ENCODE data around the gene GPR39.

GPR39 gene

DNA sequence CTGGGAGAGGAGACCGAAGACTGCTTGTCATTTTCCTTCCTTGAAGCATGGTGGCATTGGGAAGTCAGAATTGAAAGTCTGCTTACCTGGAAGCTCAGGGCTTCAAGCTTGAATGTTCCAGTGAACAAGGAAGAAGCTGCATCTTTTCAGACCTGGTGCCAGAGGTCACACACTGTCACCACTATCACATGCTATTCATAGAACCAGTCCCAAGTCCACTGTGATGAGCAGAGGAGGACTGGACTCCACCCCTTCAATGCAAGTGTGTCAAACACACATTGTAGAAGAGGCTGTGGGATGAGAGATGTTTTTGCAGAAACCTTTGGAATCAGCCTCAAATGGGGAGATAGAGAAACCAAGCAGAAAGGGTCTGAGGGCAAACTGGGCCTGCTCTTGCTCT, 172.0 kb downstream of the GPR39 start:
- FAIRE-seq (no peak), DNase-seq (ENCODE audit: extremely low spot score, insufficient read length, low read depth) (no peak)

DNA sequence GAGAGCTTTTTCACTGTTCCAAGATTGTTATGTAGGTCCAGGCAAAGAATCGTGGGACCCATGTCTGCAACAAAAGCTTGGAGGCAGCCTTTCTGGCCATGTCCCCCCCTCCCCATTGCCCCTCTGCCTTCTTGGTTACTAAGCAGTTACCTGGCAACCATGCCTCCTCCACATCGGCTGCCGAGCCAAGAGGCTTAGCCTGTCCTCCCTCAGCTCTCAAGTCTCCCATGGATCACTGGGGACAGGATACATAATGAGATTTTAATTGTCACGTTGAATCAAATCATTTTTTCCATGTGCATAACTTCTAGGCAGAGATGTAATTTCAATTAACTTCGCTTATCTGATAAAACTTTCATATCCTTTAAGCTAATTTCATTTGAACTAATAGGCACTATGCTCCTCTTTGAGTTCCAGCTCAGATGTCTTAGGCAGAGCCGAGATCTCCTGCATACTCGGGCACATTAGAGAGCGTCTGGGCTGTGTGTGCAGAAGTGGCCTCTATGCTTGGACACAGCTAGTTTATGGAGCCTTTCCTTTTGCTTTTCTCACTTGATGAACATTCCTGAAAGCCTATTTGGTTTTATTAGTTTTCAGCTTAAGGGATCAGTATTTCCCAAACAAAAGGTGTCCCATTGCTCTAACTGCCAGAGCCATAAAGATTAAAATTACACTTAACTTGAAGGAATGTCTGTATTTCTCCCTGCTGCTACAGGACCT, 172.7 kb downstream of the GPR39 start:
- no peak for FAIRE-seq
- DNase-seq (ENCODE audit: extremely low spot score, insufficient read length, low read depth) = no peak

DNA sequence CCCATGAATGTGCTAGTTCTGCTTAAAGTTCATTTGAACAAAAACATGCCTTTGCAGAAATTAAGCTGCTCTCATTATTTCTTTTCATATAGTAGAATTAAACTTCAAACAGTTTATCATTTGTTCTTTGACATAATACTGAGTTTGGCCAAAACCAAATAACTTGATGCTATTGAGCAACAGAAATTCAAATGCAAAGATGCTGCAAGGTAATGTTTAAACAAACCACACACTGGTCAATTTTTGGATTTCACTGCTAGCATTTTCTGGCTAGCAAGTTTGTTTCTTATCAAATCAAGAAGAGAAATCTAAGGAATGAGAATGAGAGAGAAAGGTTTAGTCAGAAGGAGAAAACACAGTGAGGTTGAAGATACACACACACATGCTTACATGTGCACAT, 173.4 kb downstream of the GPR39 start:
- no peak for FAIRE-seq
- DNase-seq (ENCODE audit: extremely low spot score, insufficient read length, low read depth) = no peak

DNA sequence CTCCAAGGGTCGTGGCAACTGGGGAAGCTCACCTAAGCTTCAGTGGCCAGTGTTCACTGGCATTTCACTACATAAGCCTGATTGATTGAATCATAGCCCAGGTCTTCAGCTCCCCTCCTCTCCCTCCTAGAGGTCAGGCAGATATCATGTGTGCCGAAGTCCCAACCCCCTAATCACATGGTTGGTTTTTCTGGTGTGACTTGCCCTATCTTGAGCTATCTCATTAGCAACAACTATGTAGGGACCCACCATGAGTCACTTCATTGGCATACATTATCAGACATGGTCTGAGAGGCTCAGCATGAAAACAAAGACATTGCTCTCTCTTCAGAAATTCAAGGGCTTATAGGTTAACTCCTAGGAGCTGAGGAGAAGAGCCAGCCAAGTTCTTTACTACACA, 176.6 kb downstream of the GPR39 start:
- DNase-seq (ENCODE audit: extremely low spot score, insufficient read length, low read depth) (no peak), FAIRE-seq (no peak)

DNA sequence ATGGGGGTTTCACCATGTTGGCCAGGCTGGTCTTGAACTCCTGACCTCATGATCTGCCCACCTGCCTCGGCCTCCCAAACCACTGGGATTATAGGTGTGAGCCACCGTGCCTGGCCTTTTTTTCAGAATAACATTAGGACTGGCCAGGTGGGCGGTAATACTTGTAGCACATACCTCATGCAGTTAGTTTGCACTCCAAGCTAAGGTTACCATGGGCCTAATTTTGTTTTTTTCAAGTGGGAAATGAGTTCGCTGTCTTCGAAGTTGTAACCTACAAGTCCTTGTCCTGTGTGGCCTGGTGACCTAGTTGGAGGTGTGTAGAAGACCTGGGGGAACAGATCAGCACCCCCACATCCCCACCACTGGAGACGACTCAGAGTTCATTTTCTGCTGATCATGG, 178.6 kb downstream of the GPR39 start:
- DNase-seq (ENCODE audit: extremely low spot score, insufficient read length, low read depth) (no peak), FAIRE-seq (no peak)

DNA sequence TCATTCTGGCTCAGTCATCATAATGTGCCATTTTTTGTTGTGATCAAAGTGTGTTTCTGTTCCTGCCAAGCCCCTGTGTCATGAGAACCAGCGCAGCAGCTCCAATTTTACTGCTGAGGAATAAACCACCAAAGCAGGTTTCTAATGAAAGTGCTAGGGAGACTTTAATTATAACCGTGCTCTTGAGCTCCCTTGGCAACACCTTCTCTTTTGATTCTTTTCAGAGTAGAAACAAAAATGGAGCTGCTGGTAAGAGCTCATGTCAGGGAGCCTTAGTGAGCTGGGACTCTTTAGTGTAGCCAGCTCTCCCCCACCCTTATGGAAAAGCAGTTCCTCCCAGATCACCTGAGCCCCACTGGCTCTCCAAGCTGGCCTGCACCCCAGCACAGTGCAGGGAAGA, 179.1 kb downstream of the GPR39 start:
- no peak for FAIRE-seq
- no peak for DNase-seq (ENCODE audit: extremely low spot score, insufficient read length, low read depth)

DNA sequence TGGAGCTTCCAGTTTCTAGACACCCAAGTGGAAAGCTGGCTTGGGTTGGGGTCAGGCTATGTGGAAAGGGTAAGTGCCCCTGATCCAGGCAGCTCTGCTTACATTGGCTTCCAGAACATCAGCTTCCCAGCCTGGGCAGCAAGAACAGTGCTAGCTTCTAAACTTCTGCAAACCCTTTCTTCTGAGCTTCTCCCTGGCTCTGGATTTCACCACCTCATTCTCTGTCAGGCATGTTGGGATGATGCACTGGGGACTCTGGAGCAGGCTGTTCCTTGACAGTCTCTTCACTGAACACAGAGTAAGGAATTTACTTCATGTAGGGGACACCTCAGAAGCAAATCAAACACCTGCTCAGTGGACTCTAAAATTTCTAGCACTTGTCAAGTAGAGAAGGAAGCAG, 180.6 kb downstream of the GPR39 start:
- FAIRE-seq = no peak
- no peak for DNase-seq (ENCODE audit: extremely low spot score, insufficient read length, low read depth)

DNA sequence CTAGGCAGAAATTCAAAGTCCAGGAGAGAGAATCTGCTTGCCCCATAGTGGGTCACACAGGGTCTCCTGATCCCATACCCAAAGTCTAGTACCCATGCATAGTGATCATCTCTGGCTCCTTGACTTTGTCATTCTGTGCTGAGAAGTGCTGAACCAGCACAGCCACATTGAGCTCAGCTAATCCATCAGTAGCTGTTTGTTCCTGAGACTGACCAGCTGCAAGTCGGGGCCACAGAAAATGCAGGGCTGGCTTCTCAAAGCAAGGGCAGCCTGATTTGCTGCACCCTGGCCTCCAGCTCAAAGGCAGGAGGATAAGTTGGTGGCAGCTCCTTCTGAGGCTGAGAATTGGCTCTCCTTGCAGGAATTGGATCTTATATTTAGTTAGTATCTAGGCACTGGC, 181.2 kb downstream of the GPR39 start:
- DNase-seq (ENCODE audit: extremely low spot score, insufficient read length, low read depth) (no peak), FAIRE-seq (no peak)

DNA sequence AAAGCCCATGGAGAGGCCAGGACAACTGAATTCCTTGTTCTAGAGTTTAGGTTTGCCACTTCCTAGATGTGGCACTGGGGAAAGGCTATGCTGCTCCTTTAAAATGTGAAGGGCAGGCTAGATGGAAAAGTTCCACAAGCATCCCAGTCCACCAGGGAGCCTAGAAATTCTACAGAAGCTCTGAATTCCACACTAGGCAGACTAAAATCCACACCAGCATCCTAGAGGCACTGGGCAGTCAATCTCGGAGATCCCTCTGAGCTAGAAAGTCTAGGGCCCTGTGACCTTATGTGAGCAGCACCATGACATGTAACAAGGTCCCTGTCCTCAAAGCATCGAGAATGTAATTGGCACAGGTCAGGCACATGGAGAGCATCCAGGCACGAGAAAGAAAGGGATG, 181.9 kb downstream of the GPR39 start:
- FAIRE-seq = no peak

DNA sequence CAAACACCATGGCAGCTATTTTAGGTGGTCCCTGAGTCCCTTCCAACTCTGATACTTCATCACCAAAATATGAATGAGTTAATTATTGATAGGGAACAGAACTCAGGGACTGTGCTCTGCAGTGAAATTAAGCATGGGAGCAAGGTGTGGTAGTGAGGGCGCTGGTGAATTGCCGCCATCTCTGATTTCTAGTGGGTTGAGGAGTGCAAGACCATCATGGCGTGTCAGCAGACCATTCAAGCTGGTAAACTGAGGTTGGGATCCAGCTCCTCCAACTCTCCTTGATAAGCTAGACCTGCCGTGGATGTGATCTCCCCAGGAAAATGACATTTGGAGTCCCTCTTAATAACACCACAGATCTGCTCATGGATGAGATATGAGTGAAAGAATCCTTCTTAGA, 183.0 kb downstream of the GPR39 start:
- DNase-seq (ENCODE audit: extremely low spot score, insufficient read length, low read depth) (no peak), FAIRE-seq (no peak)

More for the DNA sequence above, 181.9 kb downstream of the GPR39 start:
- no peak for DNase-seq (ENCODE audit: extremely low spot score, insufficient read length, low read depth)

DNA sequence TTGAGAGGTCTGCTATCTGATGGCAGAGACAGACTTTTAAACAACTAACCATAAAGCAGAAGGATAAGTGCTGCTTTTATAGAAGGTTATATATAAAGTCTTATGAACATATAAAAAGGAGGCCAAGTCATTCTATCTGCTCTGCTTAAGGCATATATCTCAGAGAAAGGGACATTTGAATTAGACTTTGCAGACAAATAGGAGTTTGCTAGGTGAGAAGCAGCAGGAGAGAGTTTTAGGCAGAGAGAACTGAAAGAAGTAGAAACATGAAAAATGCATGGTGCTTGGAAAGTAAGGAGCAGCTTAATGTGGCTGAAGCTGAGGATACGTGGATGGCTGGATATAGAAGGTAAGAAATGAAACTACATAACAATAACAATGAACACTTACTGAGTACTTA, 188.0 kb downstream of the GPR39 start:
- DNase-seq (ENCODE audit: extremely low spot score, insufficient read length, low read depth) (no peak), FAIRE-seq (no peak)

DNA sequence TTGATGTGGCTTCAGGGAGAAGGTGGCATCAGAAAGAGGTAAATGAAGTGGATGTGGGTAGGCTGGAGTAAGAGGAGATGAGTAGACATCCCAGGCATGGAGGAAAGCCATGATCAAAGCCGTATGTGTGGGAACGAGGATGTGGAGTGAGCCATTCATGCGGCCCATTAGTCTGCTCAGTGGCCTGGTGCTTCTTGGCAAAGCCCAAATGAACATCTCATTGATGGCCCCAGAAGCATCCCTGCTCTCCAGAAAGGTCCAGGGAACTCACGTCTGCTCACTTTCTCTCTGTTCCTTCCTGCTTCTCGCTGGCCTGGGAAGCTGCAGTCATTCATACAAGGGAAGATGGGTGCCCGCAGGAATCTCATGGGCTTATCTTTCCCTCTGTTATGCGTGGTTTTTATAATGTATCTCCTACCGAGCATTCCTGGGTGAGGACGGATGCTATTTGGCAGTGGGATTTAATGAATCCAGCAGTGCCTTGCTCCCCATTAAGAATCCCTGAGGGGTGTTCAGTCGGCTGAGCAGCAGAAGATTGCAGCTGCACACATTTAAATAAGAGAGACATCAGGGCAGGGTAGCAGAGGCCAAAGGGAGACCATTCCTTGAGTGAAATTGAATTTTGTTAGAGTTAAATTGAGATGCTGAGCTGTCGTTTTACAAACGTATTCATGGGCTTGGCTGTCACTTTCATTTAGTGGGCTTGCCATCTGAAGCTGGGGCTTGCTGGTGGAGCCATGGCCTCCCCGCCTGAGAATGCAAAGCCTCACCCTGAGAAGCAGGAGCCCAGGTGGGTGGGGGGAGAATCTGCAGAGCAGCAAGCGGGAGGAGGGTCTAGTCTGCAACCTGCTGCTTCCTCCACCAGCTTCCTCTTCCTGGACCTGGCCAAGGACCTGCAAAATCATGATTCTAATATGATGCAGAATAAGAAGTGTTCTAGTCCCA, 188.9 kb downstream of the GPR39 start:
- DNase-seq (ENCODE audit: extremely low spot score, insufficient read length, low read depth) (no peak), FAIRE-seq (no peak)

DNA sequence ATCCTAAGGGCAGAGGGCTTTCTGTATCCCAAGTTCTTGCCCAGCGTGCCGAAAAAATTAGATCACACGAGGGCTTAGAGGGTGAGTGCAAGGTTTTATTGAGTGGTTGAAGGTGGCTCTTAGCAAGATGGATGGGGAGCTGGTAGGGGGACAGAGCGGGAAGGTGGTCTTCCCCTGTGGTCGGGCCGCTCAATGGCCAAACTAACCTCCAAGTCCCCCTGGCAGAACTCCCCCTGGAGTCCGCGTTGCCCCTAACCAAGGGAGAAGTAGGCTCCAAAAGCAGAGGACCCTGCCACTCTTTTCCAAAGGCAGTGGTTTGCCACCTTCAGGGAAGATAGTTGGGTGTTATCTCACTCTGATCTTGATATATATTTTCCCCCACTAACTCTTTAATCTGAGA, 190.0 kb downstream of the GPR39 start:
- no peak for FAIRE-seq
- DNase-seq (ENCODE audit: extremely low spot score, insufficient read length, low read depth) = no peak

DNA sequence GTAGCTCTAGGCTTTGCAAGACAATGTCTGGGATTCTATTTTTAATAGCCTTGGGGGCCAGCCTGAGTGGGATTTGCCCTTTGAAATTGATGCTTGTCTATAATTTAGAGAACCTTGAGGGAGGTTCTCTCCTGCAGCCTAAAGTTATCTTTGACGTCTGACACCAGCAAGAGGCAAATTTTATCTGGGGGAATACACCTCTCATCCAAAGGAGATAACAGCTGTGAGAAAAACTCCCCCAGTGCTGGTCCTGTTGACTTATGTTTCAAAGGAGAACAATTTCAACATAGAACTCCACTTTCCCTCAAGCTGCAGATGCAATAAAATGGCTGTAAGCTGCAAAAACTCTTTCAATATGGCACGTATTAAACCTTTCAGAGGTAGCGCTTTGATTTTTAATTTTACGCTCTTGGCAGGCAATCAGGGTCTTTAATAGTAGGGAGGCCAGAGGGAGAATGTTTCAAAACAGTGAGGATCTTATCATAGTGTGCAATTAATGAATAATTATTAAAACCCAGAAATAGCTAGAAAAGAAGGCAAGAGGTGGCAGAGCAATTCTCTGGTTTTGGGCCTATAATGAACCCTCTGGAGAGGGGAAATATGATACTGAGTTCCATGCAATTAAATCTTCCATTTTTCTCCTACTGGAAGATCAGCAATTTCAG, 191.0 kb downstream of the GPR39 start:
- DNase-seq (ENCODE audit: extremely low spot score, insufficient read length, low read depth) (no peak), FAIRE-seq (no peak)

DNA sequence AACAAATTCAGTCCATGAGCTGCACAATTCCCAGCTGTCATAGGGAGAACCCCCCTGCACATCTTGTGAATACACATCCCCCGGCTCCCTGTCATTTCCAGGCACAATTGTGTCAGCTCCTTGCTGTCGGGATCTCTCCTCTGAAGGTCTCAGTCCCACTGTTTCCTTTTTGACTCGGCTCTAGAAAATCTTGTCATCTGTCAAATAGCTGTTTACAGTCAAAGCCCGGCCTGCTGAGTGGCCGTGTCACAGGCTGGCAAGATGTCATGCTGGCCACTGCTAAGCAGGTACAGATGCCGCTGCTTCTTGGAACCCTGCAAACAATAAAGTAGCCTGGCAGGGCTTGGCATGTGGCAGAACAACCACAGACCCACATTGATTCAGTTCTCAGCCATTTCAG, 191.7 kb downstream of the GPR39 start:
- FAIRE-seq = no peak

DNA sequence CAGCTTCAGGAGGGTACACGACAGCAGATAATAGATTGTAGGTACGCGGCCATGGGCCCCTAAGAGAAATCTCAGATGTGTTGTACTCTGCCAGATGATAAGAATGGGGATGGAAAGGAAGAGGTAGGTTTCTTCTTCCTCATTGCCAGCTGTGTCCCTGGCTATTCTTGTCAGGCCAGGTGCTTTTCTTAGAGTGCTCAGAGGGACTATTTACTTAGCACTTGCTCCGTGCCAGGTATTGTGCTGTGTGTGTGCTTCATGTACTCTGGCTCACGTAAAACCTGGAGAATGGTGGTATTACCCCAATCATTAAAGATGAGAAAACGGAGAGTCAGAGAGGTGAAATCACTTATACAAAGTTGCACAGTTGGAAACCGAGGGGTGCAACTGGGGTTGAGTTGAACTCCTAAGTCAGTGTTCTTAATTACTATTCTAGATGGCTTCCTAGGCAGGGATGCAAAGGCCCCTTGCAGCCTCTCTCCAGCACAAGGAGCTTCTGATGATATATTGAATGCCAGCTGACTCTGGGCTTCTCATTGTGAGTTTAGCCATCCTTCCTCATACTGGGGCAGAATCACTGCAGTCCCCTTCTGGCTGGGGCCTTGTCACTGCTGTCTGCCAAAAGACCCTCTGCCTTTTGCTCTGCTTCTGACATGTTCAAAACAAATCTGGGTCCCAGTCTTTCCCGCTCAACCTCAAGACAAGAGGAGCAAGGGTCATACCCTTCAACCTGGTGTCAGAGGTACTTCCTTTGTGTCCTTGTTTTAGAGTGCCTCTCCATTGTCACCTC, 192.7 kb downstream of the GPR39 start:
- FAIRE-seq (no peak), DNase-seq (ENCODE audit: extremely low spot score, insufficient read length, low read depth) (no peak)

More for the DNA sequence above, 191.7 kb downstream of the GPR39 start:
- DNase-seq (ENCODE audit: extremely low spot score, insufficient read length, low read depth) = no peak

DNA sequence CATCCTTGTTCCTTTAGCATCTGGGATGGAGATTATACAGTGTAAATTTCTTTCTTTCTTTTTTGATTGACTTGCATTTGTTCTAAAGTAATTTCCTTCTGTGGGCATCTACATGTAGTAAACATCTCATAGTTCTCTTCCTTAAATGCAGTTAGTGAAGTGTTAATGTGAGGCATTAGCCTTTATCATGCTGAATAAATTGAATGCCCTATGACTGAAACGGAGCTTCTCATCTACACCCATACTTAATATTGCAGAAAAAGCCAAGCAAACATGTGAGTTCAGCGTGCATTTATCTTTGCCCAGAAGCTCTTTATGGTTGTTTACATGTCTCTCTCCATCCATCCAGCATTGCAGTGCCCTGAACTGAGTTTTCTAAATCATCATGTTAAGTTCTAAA, 195.1 kb downstream of the GPR39 start:
- no peak for FAIRE-seq

DNA sequence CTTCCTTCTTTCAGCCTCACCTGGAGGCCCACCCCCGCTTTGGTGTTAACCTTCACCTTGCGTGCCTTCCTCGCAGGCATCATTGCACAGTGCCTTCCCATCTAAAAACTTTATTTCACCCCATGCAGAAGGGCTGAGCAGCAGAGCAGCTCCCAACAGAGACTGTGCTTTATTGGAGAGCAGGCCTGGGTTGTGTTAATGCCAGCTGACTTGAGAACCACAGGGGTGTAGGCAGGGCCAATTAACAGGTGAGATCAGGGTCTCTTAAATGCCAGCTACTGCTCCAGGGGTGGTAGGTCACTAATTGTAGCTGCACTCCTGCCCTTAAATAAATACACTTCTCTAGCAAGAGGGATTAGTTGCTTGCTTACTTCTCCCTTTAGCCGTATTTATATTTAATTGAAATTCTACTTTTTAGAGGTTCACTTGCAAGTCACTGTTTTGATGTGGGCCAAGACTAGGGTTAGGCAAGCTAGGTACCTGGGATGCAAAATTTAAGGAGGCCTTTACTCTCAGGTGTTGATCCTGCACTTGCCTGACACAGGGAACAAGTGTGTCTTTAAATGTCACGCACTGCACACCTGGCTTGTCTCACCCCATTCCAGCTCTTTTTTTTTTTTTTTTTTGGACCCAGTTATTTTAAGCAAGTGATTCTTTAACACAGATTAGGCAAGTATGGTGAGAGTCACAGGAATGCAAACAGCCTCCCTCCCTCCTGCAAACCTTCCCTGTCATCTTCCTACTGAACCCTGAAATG, 198.9 kb downstream of the GPR39 start:
- FAIRE-seq = no peak
- no peak for DNase-seq (ENCODE audit: extremely low spot score, insufficient read length, low read depth)

More for the DNA sequence above, 195.1 kb downstream of the GPR39 start:
- no peak for DNase-seq (ENCODE audit: extremely low spot score, insufficient read length, low read depth)

DNA sequence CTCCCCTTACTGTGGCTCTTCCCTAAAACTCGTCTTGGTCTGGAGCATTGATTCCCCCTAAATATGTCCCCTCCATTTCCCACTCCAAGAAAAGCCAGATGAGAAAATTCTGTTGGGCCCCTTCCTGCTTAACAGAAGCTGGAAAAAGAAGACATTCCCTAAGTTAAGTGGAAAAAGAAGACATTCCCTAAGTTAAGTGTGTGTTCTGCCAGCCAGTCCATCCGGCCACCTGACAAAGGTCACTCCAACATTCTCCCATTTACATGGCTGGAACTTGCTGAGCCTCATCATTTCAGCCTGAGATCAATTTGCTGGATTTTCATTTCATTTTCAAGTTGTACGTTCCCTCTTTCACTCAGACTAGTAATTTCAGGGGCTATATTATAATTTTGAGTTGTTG, 201.4 kb downstream of the GPR39 start:
- FAIRE-seq (no peak), DNase-seq (ENCODE audit: extremely low spot score, insufficient read length, low read depth) (no peak)
